HEK293 (cell line): ENCODE data around the gene DNAAF5.

Source experiments
- CTCF ChIA-PET: fragments of 350-600 bp; formaldehyde crosslinking; extraction: SDS; loops from one replicate; lab custom pipeline; 2021; ENCODE audit warnings: antibody characterized with exemption; lab: Yijun Ruan, JAX
- POLR2A ChIA-PET: fragments of 300-600 bp; formaldehyde crosslinking; extraction: SDS; loops from one replicate; lab custom pipeline; 2020; ENCODE audit warnings: antibody characterized with exemption, inconsistent platforms; lab: Yijun Ruan, JAX
- H3K27ac ChIP-seq: fragments of 200-500 bp; sonication (Bioruptor generic); 2 replicates; pipeline ENCODE4 v1.5.1; 2014; ENCODE audit warnings: low read depth, low read length, control low read depth, inconsistent platforms; ENCODE audit errors: extremely low read depth
- H3K36me3 ChIP-seq, 2 experiments: fragments of 200-500 bp in 1 of 2; sonication (Bioruptor generic) in 1 of 2; 1 replicate in 1 of 2; 2 replicates in 1 of 2; pipeline ENCODE4 v1.5.1; 2014 to 2017; ENCODE audit warnings: inconsistent platforms in 2 of 2, low read length in 2 of 2; ENCODE audit not compliant: control insufficient read depth in 2 of 2, insufficient read depth in 1 of 2
- H3K4me1 ChIP-seq: fragments of 200-500 bp; sonication (Bioruptor generic); 2 replicates; pipeline ENCODE4 v1.5.1; 2014; ENCODE audit warnings: mild to moderate bottlenecking, low read length, inconsistent platforms; ENCODE audit not compliant: control insufficient read depth, insufficient read depth
- H3K4me3 ChIP-seq: 2 replicates; pipeline ENCODE4 v1.5.1; 2011; ENCODE audit warnings: low read depth, mild to moderate bottlenecking, control low read depth, low read length, moderate library complexity
- H3K9me3 ChIP-seq: fragments of 200-500 bp; sonication (Bioruptor generic); 2 replicates; pipeline ENCODE4 v1.5.1; 2014; ENCODE audit warnings: low read depth, low read length, inconsistent platforms; ENCODE audit not compliant: control insufficient read depth, insufficient read depth
- BCL11A ChIP-seq: fragments of 450-650 bp; formaldehyde crosslinking; IDR thresholded peaks from 2 replicates; pipeline ENCODE4 v1.5.1; 2016; ENCODE audit warnings: low read depth, missing biosample characterization, missing genetic modification characterization
- KLF16 ChIP-seq: fragments of 450-650 bp; formaldehyde crosslinking; IDR thresholded peaks from 2 replicates; pipeline ENCODE4 v1.5.1; 2017; ENCODE audit warnings: missing biosample characterization, missing genetic modification characterization
- MEIS1 ChIP-seq: sonication (generic); formaldehyde crosslinking; IDR thresholded peaks from 2 replicates; pipeline ENCODE4 v1.8.1; 2022; ENCODE audit warnings: missing genetic modification reagents, mild to moderate bottlenecking, borderline replicate concordance
- ZBTB48 ChIP-seq: fragments of 450-650 bp; formaldehyde crosslinking; IDR thresholded peaks from 2 replicates; pipeline ENCODE4 v1.5.1; 2016; ENCODE audit warnings: missing biosample characterization, missing genetic modification characterization
- ZFP3 ChIP-seq: fragments of 450-650 bp; formaldehyde crosslinking; IDR thresholded peaks from 2 replicates; pipeline ENCODE4 v1.5.1; 2016; ENCODE audit warnings: low read depth, missing biosample characterization, missing genetic modification characterization
- ZFP37 ChIP-seq: fragments of 450-650 bp; formaldehyde crosslinking; IDR thresholded peaks from 2 replicates; pipeline ENCODE4 v1.5.1; 2016; ENCODE audit warnings: missing biosample characterization, missing genetic modification characterization
- ZNF140 ChIP-seq: fragments of 450-650 bp; formaldehyde crosslinking; IDR thresholded peaks from 2 replicates; pipeline ENCODE4 v1.5.1; 2016; ENCODE audit warnings: missing biosample characterization, missing genetic modification characterization
- ZNF223 ChIP-seq: fragments of 450-650 bp; formaldehyde crosslinking; IDR thresholded peaks from 2 replicates; pipeline ENCODE4 v1.5.1; 2016; ENCODE audit warnings: missing biosample characterization, missing genetic modification characterization
- ZNF24 ChIP-seq: fragments of 450-650 bp; formaldehyde crosslinking; IDR thresholded peaks from 2 replicates; pipeline ENCODE4 v1.5.1; 2016; ENCODE audit warnings: missing biosample characterization, missing genetic modification characterization
- ZNF248 ChIP-seq: fragments of 450-650 bp; formaldehyde crosslinking; IDR thresholded peaks from 2 replicates; pipeline ENCODE4 v1.5.1; 2017; ENCODE audit warnings: missing biosample characterization, missing genetic modification characterization
- ZNF292 ChIP-seq: fragments of 450-650 bp; formaldehyde crosslinking; IDR thresholded peaks from 2 replicates; pipeline ENCODE4 v1.5.1; 2016; ENCODE audit warnings: low read depth, missing biosample characterization, missing genetic modification characterization, borderline replicate concordance
- ZNF341 ChIP-seq: fragments of 450-650 bp; formaldehyde crosslinking; IDR thresholded peaks from 2 replicates; pipeline ENCODE4; 2016; ENCODE audit warnings: low read depth, missing biosample characterization, missing genetic modification characterization
- ZNF513 ChIP-seq: fragments of 450-650 bp; IDR thresholded peaks from 2 replicates; pipeline ENCODE4 v1.5.1; 2018; ENCODE audit warnings: missing biosample characterization, missing genetic modification characterization
- ZNF560 ChIP-seq: fragments of 450-650 bp; formaldehyde crosslinking; IDR thresholded peaks from 2 replicates; pipeline ENCODE4 v1.5.1; 2017; ENCODE audit warnings: missing biosample characterization, missing genetic modification characterization, borderline replicate concordance
- TF ChIP-seq, protein P1 (sequence below): fragments of 450-650 bp; formaldehyde crosslinking; IDR thresholded peaks from 2 replicates; pipeline ENCODE4 v1.5.1; 2016; ENCODE audit warnings: missing biosample characterization, missing genetic modification characterization
- TF ChIP-seq, protein P2 (sequence below): fragments of 450-650 bp; formaldehyde crosslinking; IDR thresholded peaks from 2 replicates; pipeline ENCODE4; 2016; ENCODE audit warnings: missing biosample characterization, missing genetic modification characterization

Gene DNAAF5

DNA sequence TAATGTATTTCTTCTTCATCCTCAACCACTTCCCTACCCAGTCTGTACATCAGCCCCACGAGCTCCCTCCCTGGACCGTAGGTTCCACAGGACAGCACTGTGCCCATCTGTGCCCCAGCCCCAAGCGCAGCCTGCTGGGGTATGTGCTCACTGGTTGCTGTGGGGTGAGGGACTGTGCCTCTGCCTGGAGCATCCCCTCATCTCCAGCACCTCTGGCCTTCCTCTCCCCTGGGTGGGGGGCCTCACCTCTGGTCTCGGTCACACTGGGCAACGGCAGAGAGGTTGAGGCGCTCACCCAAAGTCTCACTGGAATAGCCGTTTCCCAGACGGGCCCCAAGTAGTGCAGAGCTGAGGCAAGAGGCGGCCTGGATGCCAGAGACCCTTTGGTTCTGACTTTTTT lies 2.1 kb downstream of the DNAAF5 start:
- H3K9me3 ChIP-seq = no peaks in the 10 kb centered on the region
- H3K4me3 ChIP-seq = no peak overlapping the region
- ChIA-PET CTCF (interaction anchor here (0.6 to 0.7 kb wide), 2 partner anchors 365 to 407 kb away, joined by 3 read pairs; no protein-coding TSS in a partner anchor), POLR2A (no interaction called here)
- TF ChIP-seq ZNF513 (tag by site-specific recombination) (no peak), ZNF248 (tag by site-specific recombination) (no peak), ZNF292 (tag by site-specific recombination) (no peak), BCL11A (tag by site-specific recombination) (no peak), ZFP37 (tag by site-specific recombination) (no peak), ZBTB48 (no peak), MEIS1 (CRISPR knock-in tag) (no peak), ZFP3 (no peak), ZNF140 (tag by site-specific recombination) (no peak), KLF16 (no peak), ZNF560 (tag by site-specific recombination) (no peak), ZNF24 (no peak)
- H3K27ac ChIP-seq = no peak overlapping the region
- H3K4me1 ChIP-seq = no peaks in the 10 kb centered on the region
- H3K36me3 ChIP-seq = peaks cover 0 to 38% of the 10 kb centered on the region in 2 experiments; a peak in 2 of 3 replicates

DNA sequence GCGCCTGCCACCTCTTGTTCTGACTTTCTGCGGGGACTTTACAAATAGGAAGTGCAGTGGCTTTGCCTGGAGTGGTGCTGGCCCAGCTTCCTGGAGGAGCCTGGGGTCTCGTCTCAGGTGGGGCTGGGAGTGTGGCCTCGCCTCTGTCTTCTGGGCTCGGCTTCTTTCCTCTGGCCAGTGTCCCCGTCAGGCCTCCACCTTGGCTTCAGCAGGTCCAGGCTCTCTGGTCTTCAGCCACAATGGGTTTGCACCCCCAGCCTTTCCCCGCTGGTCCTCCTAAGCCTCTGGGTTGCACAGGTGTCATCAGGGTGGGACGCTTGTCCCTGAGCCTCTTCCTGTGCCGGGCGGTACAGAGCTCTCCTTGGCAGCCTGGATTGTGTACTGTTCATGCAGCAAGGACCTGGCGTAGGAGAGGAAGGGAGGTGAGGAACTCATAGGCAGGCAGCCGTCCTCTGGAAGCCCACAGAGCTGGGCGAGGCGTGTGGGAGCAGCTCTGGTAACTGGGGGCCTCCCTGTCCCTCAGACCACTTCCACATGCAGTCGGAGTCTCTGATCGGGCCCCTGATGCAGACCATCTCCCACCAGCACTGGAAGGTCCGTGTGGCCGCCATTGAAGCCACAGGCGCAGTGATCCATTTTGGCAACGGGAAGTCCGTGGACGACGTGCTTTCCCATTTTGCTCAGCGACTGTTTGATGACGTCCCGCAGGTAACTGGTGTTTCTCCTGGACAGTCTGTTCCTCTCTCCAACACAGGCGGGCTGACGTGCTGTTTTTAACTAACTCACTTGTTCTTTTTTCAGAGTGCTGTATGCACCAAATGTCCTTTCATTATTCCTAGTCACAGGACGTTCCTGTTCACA lies 2.9 kb downstream of the DNAAF5 start:
- H3K9me3 ChIP-seq = no peaks in the 10 kb centered on the region
- POLR2A ChIA-PET = no interaction called here
- peaks cover 0 to 43% of the 10 kb centered on the region in 2 experiments; a peak in 2 of 3 replicates for H3K36me3 ChIP-seq
- no peak overlapping the region for H3K27ac ChIP-seq
- no peak overlapping the region for H3K4me3 ChIP-seq
- TF ChIP-seq ZNF223 (tag by site-specific recombination) (no peak), KLF16 (no peak), ZNF341 (tag by site-specific recombination) (no peak)
- TF ChIP-seq, protein P1, sequence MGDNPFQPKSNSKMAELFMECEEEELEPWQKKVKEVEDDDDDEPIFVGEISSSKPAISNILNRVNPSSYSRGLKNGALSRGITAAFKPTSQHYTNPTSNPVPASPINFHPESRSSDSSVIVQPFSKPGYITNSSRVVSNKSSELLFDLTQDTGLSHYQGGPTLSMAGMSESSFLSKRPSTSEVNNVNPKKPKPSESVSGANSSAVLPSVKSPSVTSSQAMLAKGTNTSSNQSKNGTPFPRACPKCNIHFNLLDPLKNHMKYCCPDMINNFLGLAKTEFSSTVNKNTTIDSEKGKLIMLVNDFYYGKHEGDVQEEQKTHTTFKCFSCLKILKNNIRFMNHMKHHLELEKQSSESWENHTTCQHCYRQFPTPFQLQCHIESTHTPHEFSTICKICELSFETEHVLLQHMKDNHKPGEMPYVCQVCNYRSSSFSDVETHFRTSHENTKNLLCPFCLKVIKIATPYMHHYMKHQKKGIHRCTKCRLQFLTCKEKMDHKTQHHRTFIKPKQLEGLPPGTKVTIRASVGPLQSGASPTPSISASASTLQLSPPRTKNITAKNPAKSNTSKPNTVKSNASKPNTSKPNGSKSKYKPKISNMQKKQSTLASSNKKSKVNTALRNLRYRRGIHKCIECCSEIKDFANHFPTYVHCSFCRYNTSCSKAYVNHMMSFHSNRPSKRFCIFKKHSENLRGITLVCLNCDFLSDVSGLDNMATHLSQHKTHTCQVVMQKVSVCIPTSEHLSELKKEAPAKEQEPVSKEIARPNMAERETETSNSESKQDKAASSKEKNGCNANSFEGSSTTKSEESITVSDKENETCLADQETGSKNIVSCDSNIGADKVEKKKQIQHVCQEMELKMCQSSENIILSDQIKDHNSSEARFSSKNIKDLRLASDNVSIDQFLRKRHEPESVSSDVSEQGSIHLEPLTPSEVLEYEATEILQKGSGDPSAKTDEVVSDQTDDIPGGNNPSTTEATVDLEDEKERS (tag by site-specific recombination) = no peak
- TF ChIP-seq, protein P2, sequence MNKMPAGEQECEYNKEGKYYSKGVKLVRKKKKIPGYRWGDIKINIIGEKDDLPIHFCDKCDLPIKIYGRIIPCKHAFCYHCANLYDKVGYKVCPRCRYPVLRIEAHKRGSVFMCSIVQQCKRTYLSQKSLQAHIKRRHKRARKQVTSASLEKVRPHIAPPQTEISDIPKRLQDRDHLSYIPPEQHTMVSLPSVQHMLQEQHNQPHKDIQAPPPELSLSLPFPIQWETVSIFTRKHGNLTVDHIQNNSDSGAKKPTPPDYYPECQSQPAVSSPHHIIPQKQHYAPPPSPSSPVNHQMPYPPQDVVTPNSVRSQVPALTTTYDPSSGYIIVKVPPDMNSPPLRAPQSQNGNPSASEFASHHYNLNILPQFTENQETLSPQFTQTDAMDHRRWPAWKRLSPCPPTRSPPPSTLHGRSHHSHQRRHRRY (tag by site-specific recombination) = no peak
- no peaks in the 10 kb centered on the region for H3K4me1 ChIP-seq
- CTCF ChIA-PET = interaction anchor here (0.6 kb wide), 1 partner anchor 366 kb away, joined by 3 read pairs; no protein-coding TSS in a partner anchor
